VCaP (cell line): Measurements from ENCODE around the gene FBL.
"Not testable (repeated sequence)": the region's sequence is repeated elsewhere in the genome, so short reads cannot be mapped to it uniquely, and the experiment has no call there.

Experiments
- H3K27ac ChIP-seq: fragments of 450-650 bp; 2 replicates; pipeline ENCODE4 v1.5.1; 2017
- TF ChIP-seq, protein P1 (sequence below): fragments of 450-650 bp; conservative IDR thresholded peaks from 2 replicates; pipeline ENCODE4 v1.5.1; 2017; ENCODE audit warnings: mild to moderate bottlenecking, moderate library complexity

Gene FBL

DNA sequence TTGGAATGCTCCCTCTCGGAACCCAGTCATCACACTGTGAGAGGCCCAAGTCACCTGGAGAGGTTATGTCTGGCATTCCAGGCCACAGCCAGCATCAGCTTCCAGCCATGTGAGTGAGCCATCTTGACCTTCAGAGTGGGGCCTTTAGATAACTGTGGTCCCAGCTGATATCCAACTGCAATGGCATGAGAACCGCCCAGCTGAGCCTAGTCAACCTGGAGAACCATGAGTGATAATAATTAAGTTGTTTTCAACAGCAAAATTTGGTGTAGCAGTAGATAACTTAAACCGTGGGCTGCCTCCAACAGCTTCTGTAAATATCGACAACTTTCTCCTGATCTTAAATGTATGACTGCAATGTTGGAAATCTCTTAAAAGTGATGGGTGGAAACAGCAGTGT lies 36.8 kb downstream of the FBL start:
- TF ChIP-seq, protein P1, sequence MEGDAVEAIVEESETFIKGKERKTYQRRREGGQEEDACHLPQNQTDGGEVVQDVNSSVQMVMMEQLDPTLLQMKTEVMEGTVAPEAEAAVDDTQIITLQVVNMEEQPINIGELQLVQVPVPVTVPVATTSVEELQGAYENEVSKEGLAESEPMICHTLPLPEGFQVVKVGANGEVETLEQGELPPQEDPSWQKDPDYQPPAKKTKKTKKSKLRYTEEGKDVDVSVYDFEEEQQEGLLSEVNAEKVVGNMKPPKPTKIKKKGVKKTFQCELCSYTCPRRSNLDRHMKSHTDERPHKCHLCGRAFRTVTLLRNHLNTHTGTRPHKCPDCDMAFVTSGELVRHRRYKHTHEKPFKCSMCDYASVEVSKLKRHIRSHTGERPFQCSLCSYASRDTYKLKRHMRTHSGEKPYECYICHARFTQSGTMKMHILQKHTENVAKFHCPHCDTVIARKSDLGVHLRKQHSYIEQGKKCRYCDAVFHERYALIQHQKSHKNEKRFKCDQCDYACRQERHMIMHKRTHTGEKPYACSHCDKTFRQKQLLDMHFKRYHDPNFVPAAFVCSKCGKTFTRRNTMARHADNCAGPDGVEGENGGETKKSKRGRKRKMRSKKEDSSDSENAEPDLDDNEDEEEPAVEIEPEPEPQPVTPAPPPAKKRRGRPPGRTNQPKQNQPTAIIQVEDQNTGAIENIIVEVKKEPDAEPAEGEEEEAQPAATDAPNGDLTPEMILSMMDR = no peak

DNA sequence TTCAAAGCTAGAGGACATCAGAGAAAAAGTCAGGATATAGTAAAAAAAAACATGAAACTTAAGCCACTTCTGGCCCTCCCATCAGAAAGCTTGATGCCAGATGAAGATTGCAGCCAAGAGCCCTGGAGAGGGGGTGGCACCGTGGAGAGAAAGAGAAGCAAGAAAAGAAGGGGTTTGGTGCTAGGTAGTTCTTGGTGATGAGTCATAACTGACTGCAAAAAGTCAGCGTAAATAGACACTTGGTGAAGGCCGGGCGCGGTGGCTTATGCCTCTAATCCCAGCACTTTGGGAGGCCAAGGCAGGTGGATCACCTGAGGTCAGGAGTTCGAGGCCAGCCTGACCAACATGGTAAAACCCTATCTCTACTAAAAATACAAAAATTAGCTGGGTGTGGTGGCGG lies 37.5 kb downstream of the FBL start:
- not testable (repeated sequence) for H3K27ac ChIP-seq

More for the DNA sequence above, 36.8 kb downstream of the FBL start:
- no peak overlapping the region for H3K27ac ChIP-seq

DNA sequence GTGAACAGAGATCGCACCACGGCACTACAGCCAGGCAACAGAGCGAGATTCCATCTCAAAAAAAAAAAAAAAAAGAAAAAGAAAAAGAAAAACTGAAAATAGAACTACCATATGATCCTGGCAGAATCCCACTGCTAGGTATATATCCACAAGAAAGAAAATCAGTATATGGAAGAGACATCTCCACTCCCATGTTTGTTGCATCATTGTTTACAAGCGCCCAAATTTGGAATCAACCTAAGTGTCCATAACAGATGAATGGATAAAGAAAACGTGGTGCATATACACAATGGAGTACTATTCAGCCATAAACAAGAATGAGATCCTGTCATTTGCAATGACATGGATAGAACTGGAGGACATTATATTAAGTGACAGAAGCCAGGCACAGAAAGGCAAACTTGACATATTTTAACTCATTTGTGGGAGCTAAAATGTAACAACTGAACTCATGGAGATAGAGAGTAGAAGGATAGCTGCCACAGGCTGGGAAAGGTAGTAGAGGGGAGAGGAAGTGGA lies 38.3 kb downstream of the FBL start:
- H3K27ac ChIP-seq = no peak overlapping the region
- TF ChIP-seq, protein P1 = no peak

DNA sequence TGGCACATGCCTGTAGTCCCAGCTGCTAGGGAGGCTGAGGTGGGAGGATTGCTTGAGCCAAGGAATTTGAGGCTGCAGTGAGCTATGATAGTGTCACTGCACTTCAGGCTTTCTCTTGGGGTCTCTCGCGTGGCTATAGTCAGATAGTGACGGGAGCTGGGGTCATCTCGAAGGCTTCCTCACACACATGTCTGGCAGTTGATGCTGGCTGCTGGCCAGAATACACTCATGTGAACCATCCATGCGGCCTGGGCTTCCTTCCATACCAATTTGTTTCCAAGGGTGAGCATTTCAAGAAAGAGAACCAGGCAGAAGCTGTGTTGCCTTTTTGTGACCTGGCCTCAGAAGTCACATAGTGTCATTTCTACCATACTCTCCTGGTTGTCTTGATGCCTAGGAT lies 41.1 kb downstream of the FBL start:
- TF ChIP-seq, protein P1 = no peak
- H3K27ac ChIP-seq = no peak overlapping the region

DNA sequence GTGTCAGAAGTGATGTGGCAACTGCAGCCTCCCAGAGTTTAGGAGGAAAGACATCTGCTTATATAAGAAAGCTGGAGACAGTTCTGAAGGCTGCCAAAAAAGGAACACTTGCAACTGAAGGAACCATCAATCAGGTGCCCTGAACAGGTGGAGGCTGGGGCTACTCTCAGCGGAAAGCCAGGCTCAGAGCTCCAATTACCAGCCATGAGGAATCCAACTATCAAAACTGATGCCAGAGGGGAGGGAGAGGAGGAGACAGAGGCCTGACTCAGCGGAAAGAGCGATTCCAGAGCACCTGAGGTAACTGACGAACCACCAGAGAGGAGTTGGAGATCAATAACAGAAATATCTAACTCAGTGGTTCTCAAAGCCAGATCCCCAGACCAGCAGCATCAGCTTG lies 43.2 kb downstream of the FBL start:
- H3K27ac ChIP-seq = no peak overlapping the region
- TF ChIP-seq, protein P1 = no peak

DNA sequence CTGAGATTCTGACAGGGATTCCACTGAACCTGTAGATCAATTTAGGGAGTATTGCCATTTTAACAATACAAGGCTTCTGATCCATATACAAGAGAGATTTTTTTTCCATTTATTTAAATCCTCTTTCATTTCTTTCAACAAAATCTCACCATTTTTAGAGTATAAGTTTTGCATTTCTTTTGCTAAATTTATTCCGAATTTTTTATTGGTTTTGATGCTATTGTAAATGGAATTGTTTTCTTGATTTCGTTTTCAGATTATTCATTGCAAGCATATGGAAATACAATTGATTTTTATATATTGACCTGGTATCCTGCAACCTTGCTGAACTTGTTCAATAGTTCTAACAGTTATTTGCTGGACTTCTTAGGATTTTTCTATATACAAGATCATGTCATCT lies 49.1 kb downstream of the FBL start:
- TF ChIP-seq, protein P1 = no peak
- no peak overlapping the region for H3K27ac ChIP-seq

DNA sequence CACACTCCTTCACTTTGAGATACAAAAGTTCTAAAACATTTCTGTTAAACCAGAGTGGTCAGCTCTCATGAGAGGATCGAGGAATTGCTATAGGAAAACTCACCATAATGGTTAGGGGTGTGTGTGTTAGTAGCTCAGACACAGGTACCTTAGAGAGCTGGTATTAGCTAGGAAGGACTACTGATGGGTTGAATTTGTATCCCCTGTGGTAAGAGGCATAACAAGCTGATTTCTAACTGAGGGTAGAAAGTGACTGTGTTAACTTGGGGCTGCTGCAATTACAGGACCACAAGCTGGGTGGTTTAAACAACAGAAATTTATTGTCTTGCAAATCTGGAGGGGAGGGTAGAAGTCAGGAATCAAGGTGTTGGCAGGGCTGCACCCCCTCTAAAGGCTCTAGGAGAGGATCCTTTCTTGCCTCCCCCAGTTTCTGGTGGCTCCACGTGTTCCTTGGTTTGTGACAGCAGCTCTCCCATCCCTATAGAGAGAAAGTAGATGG lies 50.1 kb downstream of the FBL start:
- TF ChIP-seq, protein P1 = no peak
- H3K27ac ChIP-seq = no peak overlapping the region

DNA sequence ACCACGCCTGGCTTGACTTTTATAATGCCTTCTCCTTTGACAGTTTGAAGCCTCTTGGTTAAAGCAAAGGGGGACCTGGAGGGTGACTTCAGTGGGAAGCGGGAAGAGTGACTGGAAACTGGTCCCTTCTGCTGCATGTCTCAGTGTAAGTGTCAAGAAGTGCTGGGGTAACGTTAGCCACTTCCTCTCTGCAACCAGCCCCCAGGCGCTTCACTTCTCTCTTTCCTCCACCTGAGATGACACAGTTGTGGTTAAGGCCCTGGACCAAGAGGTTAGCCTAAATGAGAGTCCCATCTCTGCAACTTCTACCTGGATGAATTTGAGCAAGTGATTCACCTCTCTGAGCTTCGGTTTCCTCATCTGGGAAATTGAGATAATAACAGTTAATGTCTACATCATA lies 51.2 kb downstream of the FBL start:
- TF ChIP-seq, protein P1 = no peak
- H3K27ac ChIP-seq = no peak overlapping the region
